Cardiac muscle cell (in vitro differentiated cells and primary cell): ENCODE measurements around the gene ASCC1. TPM values are rescaled to one million over a fixed set of nuclear protein-coding genes. Genes with fewer than 3 reads are reported as not detected.
A peak's percentile ranks its signal among the peaks of the same experiment; 100 is the strongest.

Experiments
- DNase-seq, 2 donors: peaks; one replicate each; pipeline versions ENCODE4 v3.0.0 to v3.0.0-alpha.2; 2010 to 2017; ENCODE audit warnings: low read depth in 1 of 2, low spot score in 1 of 2
- H3K27ac ChIP-seq: fragments of 200-600 bp; sonication (generic); 2 replicates; pipeline ENCODE4 v1.5.1; 2016
- H3K27me3 ChIP-seq: fragments of 200-600 bp; sonication (generic); 2 replicates; pipeline ENCODE4 v1.6.0; 2016; ENCODE audit warnings: control low read depth
- H3K36me3 ChIP-seq: fragments of 200-600 bp; sonication (generic); 2 replicates; pipeline ENCODE4 v1.5.1; 2016; ENCODE audit warnings: control low read depth
- H3K4me1 ChIP-seq: fragments of 200-600 bp; sonication (generic); 2 replicates; pipeline ENCODE4 v1.8.1; 2017; ENCODE audit warnings: low read depth, mild to moderate bottlenecking, mixed run types
- H3K4me3 ChIP-seq: fragments of 200-600 bp; sonication (generic); 2 replicates; pipeline ENCODE4 v1.5.1; 2016; ENCODE audit warnings: mild to moderate bottlenecking
- H3K9me3 ChIP-seq: fragments of 200-600 bp; sonication (generic); 2 replicates; pipeline ENCODE4 v1.5.1; 2017; ENCODE audit warnings: low read depth, mild to moderate bottlenecking, control low read depth
- polyA plus RNA-seq: library from polyadenylated mRNA; unstranded; fragments of >200 nt; fragmentation: Nextera tagmentation; extraction: Ambion mirVana; gene quantifications from 2 replicates; pipeline ENCODE4 v1.2.1, GENCODE V29; 2016
- total RNA-seq: library from RNA; depleted of rRNA; stranded (reverse); fragments of >200 nt; gene quantifications from 2 replicates; pipeline ENCODE4 v1.2.3, GENCODE V29; 2016
- TF ChIP-seq, protein P1 (sequence below): IDR thresholded peaks from 2 replicates; pipeline ENCODE4 v1.5.1; 2012; ENCODE audit warnings: low read depth, mild to moderate bottlenecking, low read length

ASCC1 gene
- total and polyA plus RNA-seq, 2 experiments from 2014 or later, result 41.3 to 58.4 TPM

DNA sequence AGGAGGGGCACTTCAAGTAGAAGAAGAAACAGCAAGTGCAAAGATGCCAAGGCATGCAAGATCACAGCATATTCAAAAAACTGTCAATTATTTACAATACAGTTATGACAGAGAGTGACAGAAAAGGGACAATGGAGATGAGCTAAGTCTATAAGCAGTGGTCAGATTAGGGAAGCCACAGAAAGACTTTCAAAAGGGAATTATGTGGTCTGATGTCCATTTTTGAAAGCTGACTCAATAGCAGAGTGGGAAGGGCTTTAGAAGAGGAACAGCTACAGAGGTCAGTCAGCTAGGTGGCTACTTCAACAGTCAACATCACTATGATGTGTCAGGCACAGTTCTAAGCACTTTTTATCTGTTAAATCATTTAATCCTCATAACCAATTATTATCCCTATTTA is 82.6 kb downstream of the ASCC1 start:
- no peaks in the 10 kb centered on the region for H3K27me3 ChIP-seq
- H3K4me3 ChIP-seq, result no peak overlapping the region
- TF ChIP-seq, protein P1, sequence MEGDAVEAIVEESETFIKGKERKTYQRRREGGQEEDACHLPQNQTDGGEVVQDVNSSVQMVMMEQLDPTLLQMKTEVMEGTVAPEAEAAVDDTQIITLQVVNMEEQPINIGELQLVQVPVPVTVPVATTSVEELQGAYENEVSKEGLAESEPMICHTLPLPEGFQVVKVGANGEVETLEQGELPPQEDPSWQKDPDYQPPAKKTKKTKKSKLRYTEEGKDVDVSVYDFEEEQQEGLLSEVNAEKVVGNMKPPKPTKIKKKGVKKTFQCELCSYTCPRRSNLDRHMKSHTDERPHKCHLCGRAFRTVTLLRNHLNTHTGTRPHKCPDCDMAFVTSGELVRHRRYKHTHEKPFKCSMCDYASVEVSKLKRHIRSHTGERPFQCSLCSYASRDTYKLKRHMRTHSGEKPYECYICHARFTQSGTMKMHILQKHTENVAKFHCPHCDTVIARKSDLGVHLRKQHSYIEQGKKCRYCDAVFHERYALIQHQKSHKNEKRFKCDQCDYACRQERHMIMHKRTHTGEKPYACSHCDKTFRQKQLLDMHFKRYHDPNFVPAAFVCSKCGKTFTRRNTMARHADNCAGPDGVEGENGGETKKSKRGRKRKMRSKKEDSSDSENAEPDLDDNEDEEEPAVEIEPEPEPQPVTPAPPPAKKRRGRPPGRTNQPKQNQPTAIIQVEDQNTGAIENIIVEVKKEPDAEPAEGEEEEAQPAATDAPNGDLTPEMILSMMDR, result no peak
- H3K36me3 ChIP-seq, result peaks cover 6% of the 10 kb centered on the region
- DNase-seq, result peak in 1 of 2 donors; percentile 44
- H3K9me3 ChIP-seq, result no peaks in the 10 kb centered on the region
- H3K27ac ChIP-seq, result no peak overlapping the region
- no peaks in the 10 kb centered on the region for H3K4me1 ChIP-seq

DNA sequence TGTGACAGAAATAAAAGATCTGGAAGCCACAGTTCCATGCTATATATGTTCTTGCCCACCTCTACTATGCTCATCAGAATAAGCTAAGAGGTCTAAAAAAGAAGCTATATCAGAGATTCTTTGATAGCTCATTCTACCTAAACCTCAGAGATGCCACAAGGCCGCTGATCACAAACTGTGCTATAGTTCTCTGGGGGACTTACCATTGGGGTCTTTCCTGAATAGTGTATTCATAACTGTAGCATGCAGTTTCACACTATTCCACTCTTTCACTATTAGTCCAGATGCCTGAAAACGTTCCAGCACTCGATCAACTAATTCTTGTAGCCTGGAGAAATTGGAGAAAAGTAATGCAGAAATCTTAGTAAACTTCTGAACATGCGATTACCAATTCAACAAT is 83.2 kb downstream of the ASCC1 start:
- DNase-seq, result no peak
- Histone ChIP-seq H3K27me3 (no peaks in the 10 kb centered on the region), H3K4me3 (no peak overlapping the region), H3K4me1 (no peaks in the 10 kb centered on the region), H3K36me3 (peaks cover 6% of the 10 kb centered on the region), H3K9me3 (no peaks in the 10 kb centered on the region), H3K27ac (no peak overlapping the region)
- TF ChIP-seq, protein P1, result no peak

DNA sequence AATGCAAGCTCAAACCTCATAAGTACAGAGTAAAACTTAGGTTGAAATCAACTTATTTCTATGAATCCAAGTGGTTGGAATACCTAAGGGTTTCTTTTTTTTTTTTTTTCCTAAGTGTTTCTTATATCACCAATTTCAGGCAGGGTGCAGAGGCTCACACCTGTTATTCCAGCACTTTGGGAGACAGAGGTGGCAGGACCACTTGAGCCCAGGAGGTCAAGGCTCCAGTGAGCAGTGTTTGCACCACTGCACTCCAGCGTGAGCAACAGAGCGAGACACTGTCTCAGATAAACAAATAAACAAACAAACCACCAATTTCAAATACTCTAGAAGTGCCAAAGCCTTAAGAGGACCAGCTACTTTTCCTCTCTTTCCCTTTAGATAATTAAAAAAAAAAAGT is 88.5 kb downstream of the ASCC1 start:
- Histone ChIP-seq H3K27ac (no peak overlapping the region), H3K27me3 (no peaks in the 10 kb centered on the region)
- TF ChIP-seq, protein P1, result no peak

DNA sequence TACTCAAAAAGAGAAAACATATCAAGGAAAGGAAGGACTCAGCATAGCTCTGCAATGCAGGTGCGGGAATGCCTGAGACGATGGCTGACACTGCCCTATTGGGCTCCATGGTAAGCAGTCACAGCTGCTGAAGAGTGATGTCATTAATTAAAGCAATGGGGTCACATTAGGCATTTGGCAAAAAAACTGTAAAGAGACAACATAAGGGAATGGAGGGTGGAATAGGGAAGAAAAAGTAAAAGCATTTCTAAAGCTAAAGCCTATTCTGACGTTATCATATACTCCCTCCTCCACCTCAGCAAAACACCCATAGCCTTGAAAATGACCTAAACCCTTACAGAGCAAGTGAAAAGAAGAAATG is 89.2 kb downstream of the ASCC1 start:
- no peak for DNase-seq
- Histone ChIP-seq H3K9me3 (no peaks in the 10 kb centered on the region), H3K27ac (no peak overlapping the region), H3K36me3 (peaks cover 3% of the 10 kb centered on the region), H3K27me3 (no peaks in the 10 kb centered on the region), H3K4me3 (no peak overlapping the region), H3K4me1 (no peaks in the 10 kb centered on the region)
- TF ChIP-seq, protein P1, result no peak

More for the DNA sequence above, 88.5 kb downstream of the ASCC1 start:
- H3K9me3 ChIP-seq, result no peaks in the 10 kb centered on the region
- no peak overlapping the region for H3K4me3 ChIP-seq
- DNase-seq, result no peak
- H3K36me3 ChIP-seq, result peaks cover 5% of the 10 kb centered on the region
- H3K4me1 ChIP-seq, result no peaks in the 10 kb centered on the region

DNA sequence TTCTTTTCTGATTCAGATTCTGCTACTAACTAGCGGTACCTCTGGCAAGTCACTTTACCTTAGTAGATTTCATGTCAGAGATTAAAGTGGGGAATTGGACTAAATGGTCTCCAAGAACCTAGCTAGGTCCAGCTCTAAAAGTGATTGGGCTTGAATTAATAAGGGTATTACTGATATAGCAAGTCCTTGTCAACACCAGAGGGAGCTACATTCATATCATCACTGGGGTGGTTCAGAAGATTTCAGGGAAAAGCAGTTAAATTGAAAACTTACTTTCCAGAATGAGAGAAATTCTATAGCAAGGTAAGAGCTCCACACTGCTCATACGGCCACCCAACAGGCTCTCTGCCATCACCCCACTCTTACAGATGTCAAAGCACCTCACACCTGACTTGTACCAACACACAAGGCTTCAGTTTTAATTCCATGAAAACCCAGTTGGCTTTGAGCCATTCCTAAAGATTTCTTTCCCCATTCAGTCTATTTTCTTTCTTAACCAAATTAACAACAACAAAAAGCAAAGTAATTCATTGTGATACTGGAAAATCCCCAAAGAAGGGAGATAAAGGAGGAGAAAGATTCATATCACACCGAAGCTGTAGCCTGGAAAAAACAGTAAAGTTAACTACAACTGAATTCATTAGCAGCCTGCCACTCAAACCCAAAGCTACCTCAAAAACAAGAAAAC is 89.7 kb downstream of the ASCC1 start:
- Histone ChIP-seq H3K4me3 (no peak overlapping the region), H3K27ac (no peak overlapping the region), H3K27me3 (no peaks in the 10 kb centered on the region), H3K4me1 (no peaks in the 10 kb centered on the region), H3K36me3 (peaks cover 3% of the 10 kb centered on the region), H3K9me3 (no peaks in the 10 kb centered on the region)
- DNase-seq, result peak; percentile 30 to 78
- TF ChIP-seq, protein P1, result peak; percentile 55

DNA sequence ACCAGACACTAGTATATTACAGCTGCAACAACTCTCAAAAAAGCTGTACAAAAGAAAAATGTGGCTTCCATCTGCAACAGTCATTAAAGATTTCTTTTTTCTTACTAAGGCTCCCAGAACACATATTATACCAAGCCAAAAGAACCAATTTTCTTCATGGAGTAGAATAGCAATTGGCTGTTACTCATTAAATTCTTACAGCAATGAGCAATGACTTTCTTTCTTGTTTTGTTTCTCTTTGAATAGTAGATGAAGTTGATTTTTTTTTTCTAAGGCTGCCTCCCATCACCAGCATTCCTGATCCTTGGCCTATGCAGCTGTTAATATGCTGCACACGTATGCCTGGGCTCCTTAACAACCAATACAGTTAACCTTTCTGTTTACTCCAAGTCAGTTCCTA is 91.1 kb downstream of the ASCC1 start:
- no peaks in the 10 kb centered on the region for H3K4me1 ChIP-seq
- no peak overlapping the region for H3K27ac ChIP-seq
- TF ChIP-seq, protein P1, result no peak
- peak in 1 of 2 donors; percentile 14 for DNase-seq
- no peak overlapping the region for H3K4me3 ChIP-seq
- no peaks in the 10 kb centered on the region for H3K36me3 ChIP-seq
- H3K27me3 ChIP-seq, result no peaks in the 10 kb centered on the region
- no peaks in the 10 kb centered on the region for H3K9me3 ChIP-seq
